HG03103 (cell line): ENCODE results near the gene CCDC169.
"Not testable (repeated sequence)": the region's sequence is repeated elsewhere in the genome, so short reads cannot be mapped to it uniquely, and the experiment has no call there.

Experiments
- ATAC-seq: cut with Tn5 transposase; IDR thresholded peaks from one replicate; pipeline ENCODE4 v1.9.1; 2021; ENCODE audit warnings: low read depth; ENCODE audit not compliant: unreplicated experiment

CCDC169 gene

GRCh38 chr13:36297366-36298338 lies at the start of gene CCDC169:
CCDC169 (minus strand) TSS chr13:36297814; CDS start chr13:36297719, 95 bp downstream.
- ATAC-seq = peak; percentile 70

- ATAC-seq = peak; percentile 93
Observed at GRCh38 chr13:36346222-36347083, 48.8 kb upstream of the CCDC169 start, which contains the start of gene SPART. SPART (minus strand) TSS chr13:36346394; CDS start chr13:36335830, 10,564 bp downstream.

GRCh38 chr13:36345438-36346221 lies 48.0 kb upstream of the CCDC169 start:
- no peak for ATAC-seq

GRCh38 chr13:36344886-36345437 lies 47.3 kb upstream of the CCDC169 start:
- no peak for ATAC-seq

GRCh38 chr13:36344173-36344572 lies 46.6 kb upstream of the CCDC169 start:
- no peak for ATAC-seq

- no peak for ATAC-seq
Observed at GRCh38 chr13:36343766-36344165, 46.2 kb upstream of the CCDC169 start.

- ATAC-seq = no peak
Observed at GRCh38 chr13:36342715-36343114, 45.1 kb upstream of the CCDC169 start.

- ATAC-seq = no peak
Observed at GRCh38 chr13:36341718-36342117, 44.1 kb upstream of the CCDC169 start.

- no peak for ATAC-seq
Observed at GRCh38 chr13:36339600-36340155, 42.1 kb upstream of the CCDC169 start.

- ATAC-seq = no peak
Observed at GRCh38 chr13:36337938-36338641, 40.5 kb upstream of the CCDC169 start.

GRCh38 chr13:36332986-36333385 lies 35.4 kb upstream of the CCDC169 start:
- ATAC-seq = no peak

- ATAC-seq = not testable (repeated sequence)
Observed at GRCh38 chr13:36332255-36332654, 34.6 kb upstream of the CCDC169 start.

- ATAC-seq = no peak
Observed at GRCh38 chr13:36331280-36331679, 33.7 kb upstream of the CCDC169 start.

- ATAC-seq = no peak
Observed at GRCh38 chr13:36329361-36329760, 31.7 kb upstream of the CCDC169 start.

- ATAC-seq = no peak
Observed at GRCh38 chr13:36328821-36329220, 31.2 kb upstream of the CCDC169 start.

GRCh38 chr13:36325912-36326311 lies 28.3 kb upstream of the CCDC169 start:
- no peak for ATAC-seq

- not testable (repeated sequence) for ATAC-seq
Observed at GRCh38 chr13:36324881-36325280, 27.3 kb upstream of the CCDC169 start.

GRCh38 chr13:36323951-36324566 lies 26.4 kb upstream of the CCDC169 start:
- no peak for ATAC-seq

GRCh38 chr13:36323408-36323807 lies 25.8 kb upstream of the CCDC169 start:
- no peak for ATAC-seq
